A549 (cell line): ENCODE data around the gene MOB3C. TPM values are rescaled to one million over a fixed set of nuclear protein-coding genes. Genes with fewer than 3 reads are reported as not detected.

Experiments used
- ATAC-seq, 2 experiments: fragments of 200-7000 bp in 1 of 2; fragments of >200 bp in 1 of 2; cut with Nextera tagmentation in 1 of 2; cut with Tn5 transposase in 1 of 2; 3 replicates each; pipeline versions ENCODE4 v1.8.0 to v1.9.1; 2018 to 2020; ENCODE audit warnings: mild to moderate bottlenecking in 1 of 2, moderate library complexity in 1 of 2
- CTCF ChIA-PET: fragments of 300-600 bp; sonication (Branson Sonifier 250); formaldehyde crosslinking; extraction: SDS; loops from one replicate; lab custom pipeline; 2021; ENCODE audit warnings: antibody characterized with exemption, inconsistent platforms; lab: Yijun Ruan, JAX
- POLR2A ChIA-PET: fragments of 350-600 bp; formaldehyde crosslinking; extraction: SDS; loops from one replicate; lab custom pipeline; 2021; ENCODE audit warnings: antibody characterized with exemption, inconsistent platforms; lab: Yijun Ruan, JAX
- DNase-seq, 2 experiments: peaks; one replicate each; pipeline versions ENCODE4 v3.0.0 to v3.0.0-alpha.2; 2011 to 2016; ENCODE audit warnings: low read depth in 1 of 2, low spot score in 1 of 2
- FAIRE-seq: peaks from 2 replicates; lab custom pipeline; 2011; peaks lifted over from hg19 to GRCh38; lab: Jason Lieb, UNC
- H3K27ac ChIP-seq, 2 experiments: fragments of >200 bp; sonication (Bioruptor Twin); formaldehyde crosslinking; 3 replicates each; pipeline ENCODE4 v1.5.1; 2016 to 2017
- H3K4me1 ChIP-seq: fragments of >200 bp; sonication (Bioruptor Twin); formaldehyde crosslinking; 3 replicates; pipeline ENCODE4 v1.6.1; 2016
- H3K4me2 ChIP-seq: fragments of >200 bp; sonication (Bioruptor Twin); formaldehyde crosslinking; 3 replicates; pipeline ENCODE4 v1.6.1; 2016
- H3K4me3 ChIP-seq: fragments of >200 bp; sonication (Bioruptor Twin); formaldehyde crosslinking; 3 replicates; pipeline ENCODE4 v1.5.1; 2016
- H3K9me3 ChIP-seq: fragments of >200 bp; sonication (Bioruptor Twin); formaldehyde crosslinking; 3 replicates; pipeline ENCODE4 v1.6.1; 2016
- CEBPB ChIP-seq, 2 experiments: fragments of >200 bp in 1 of 2; sonication (Bioruptor Twin) in 1 of 2; formaldehyde crosslinking in 1 of 2; IDR thresholded peaks; 2 replicates each; pipeline ENCODE4 v1.6.1; 2012 to 2016
- CHD4 ChIP-seq: fragments of 200-600 bp; sonication (generic); IDR thresholded peaks from 2 replicates; pipeline ENCODE4 v1.6.1; 2016; ENCODE audit warnings: antibody characterized with exemption, mild to moderate bottlenecking, borderline replicate concordance
- EHF ChIP-seq: fragments of 250-450 bp; sonication (Bioruptor Pico); IDR thresholded peaks from 2 replicates; pipeline ENCODE4 v1.5.0; 2020; ENCODE audit warnings: mild to moderate bottlenecking
- EHMT2 ChIP-seq: fragments of 200-600 bp; sonication (generic); IDR thresholded peaks from 2 replicates; pipeline ENCODE4 v1.6.1; 2016; ENCODE audit warnings: antibody characterized with exemption, low read depth, mild to moderate bottlenecking, moderate library complexity
- EP300 ChIP-seq, 2 experiments: fragments of >200 bp; sonication (Bioruptor Twin); formaldehyde crosslinking; IDR thresholded peaks; 2 replicates in 1 of 2; 3 replicates in 1 of 2; pipeline ENCODE4 v1.6.1; 2016 to 2017
- FOSB ChIP-seq: fragments of 250-450 bp; sonication (Bioruptor Pico); IDR thresholded peaks from 2 replicates; pipeline ENCODE4 v1.5.0; 2020; ENCODE audit warnings: mild to moderate bottlenecking, moderate library complexity
- FOXS1 ChIP-seq: fragments of 250-450 bp; sonication (Bioruptor Pico); IDR thresholded peaks from 2 replicates; pipeline ENCODE4 v1.5.0; 2020; ENCODE audit warnings: mild to moderate bottlenecking, moderate library complexity
- GATA3 ChIP-seq: IDR thresholded peaks from 2 replicates; pipeline ENCODE4 v1.6.1; 2012; ENCODE audit warnings: borderline replicate concordance
- HEYL ChIP-seq: fragments of 250-450 bp; sonication (Bioruptor Pico); IDR thresholded peaks from 2 replicates; pipeline ENCODE4 v1.8.0; 2021; ENCODE audit warnings: mild to moderate bottlenecking, moderate library complexity
- HOXA7 ChIP-seq: fragments of 250-450 bp; sonication (Bioruptor Pico); IDR thresholded peaks from 2 replicates; pipeline ENCODE4 v1.5.0; 2020; ENCODE audit warnings: mild to moderate bottlenecking, moderate library complexity
- HOXB5 ChIP-seq: fragments of 250-450 bp; sonication (Bioruptor Pico); IDR thresholded peaks from 2 replicates; pipeline ENCODE4 v1.5.0; 2020; ENCODE audit warnings: mild to moderate bottlenecking, moderate library complexity
- JUNB ChIP-seq: fragments of >200 bp; sonication (Bioruptor Twin); formaldehyde crosslinking; IDR thresholded peaks from 2 replicates; pipeline ENCODE4 v1.6.1; 2016
- KDM1A ChIP-seq: fragments of 200-600 bp; sonication (generic); IDR thresholded peaks from 2 replicates; pipeline ENCODE4 v1.6.1; 2016; ENCODE audit warnings: low read depth, mild to moderate bottlenecking
- MYC ChIP-seq: IDR thresholded peaks from 2 replicates; pipeline ENCODE4 v1.6.1; 2012; ENCODE audit warnings: mild to moderate bottlenecking, inconsistent platforms, low read length, improper control_type of control experiment, borderline replicate concordance
- PHF8 ChIP-seq: fragments of 200-600 bp; sonication (generic); IDR thresholded peaks from 2 replicates; pipeline ENCODE4 v1.6.1; 2016; ENCODE audit warnings: low read depth, mild to moderate bottlenecking, antibody characterized with exemption, moderate library complexity, borderline replicate concordance
- POLR2A ChIP-seq: IDR thresholded peaks from 2 replicates; pipeline ENCODE4 v1.6.1; 2012; ENCODE audit warnings: mild to moderate bottlenecking, low read length
- RAD21 ChIP-seq, 2 experiments: fragments of >200 bp in 1 of 2; sonication (Bioruptor Twin) in 1 of 2; formaldehyde crosslinking in 1 of 2; IDR thresholded peaks in 1 of 2; conservative IDR thresholded peaks in 1 of 2; 2 replicates in 1 of 2; 3 replicates in 1 of 2; pipeline ENCODE4 v1.6.1; 2012 to 2018; ENCODE audit warnings: inconsistent platforms in 1 of 2
- RFX5 ChIP-seq: fragments of 450-650 bp; IDR thresholded peaks from 2 replicates; pipeline ENCODE4 v1.7.1; 2014; ENCODE audit warnings: antibody characterized with exemption, mild to moderate bottlenecking, moderate library complexity
- RNF2 ChIP-seq: fragments of 200-600 bp; sonication (generic); IDR thresholded peaks from 2 replicates; pipeline ENCODE4 v1.6.1; 2016; ENCODE audit warnings: low read depth, mild to moderate bottlenecking, antibody characterized with exemption, moderate library complexity, borderline replicate concordance
- TFCP2L1 ChIP-seq: fragments of 250-450 bp; sonication (Bioruptor Pico); IDR thresholded peaks from 2 replicates; pipeline ENCODE4 v1.5.0; 2021; ENCODE audit warnings: mild to moderate bottlenecking
- TP53 ChIP-seq: fragments of 250-450 bp; sonication (Bioruptor Pico); IDR thresholded peaks from 2 replicates; pipeline ENCODE4 v1.5.0; 2021; ENCODE audit warnings: mild to moderate bottlenecking, moderate library complexity
- polyA plus RNA-seq, 4 experiments: library from polyadenylated mRNA; depleted of rRNA in 3 of 4; stranded (reverse); fragments of >200 nt; fragmentation: RNase III in 1 of 4; extraction: RNeasy Plus Mini Kit Qiagen cat#74134 plus additional on column Dnase treatment in 1 of 4; gene quantifications; 2 replicates in 3 of 4; 3 replicates in 1 of 4; pipeline ENCODE4 v1.2.3, GENCODE V29; 2011 to 2017
- TF ChIP-seq, protein P1 (sequence below): fragments of >200 bp; sonication (Bioruptor Twin); formaldehyde crosslinking; IDR thresholded peaks from 3 replicates; pipeline ENCODE4 v1.5.1; 2016
- TF ChIP-seq, protein P2 (sequence below): IDR thresholded peaks from 2 replicates; pipeline ENCODE4 v1.6.1; 2012
- TF ChIP-seq, protein P3 (sequence below): fragments of 450-650 bp; IDR thresholded peaks from 2 replicates; pipeline ENCODE4 v1.6.1; 2014; ENCODE audit warnings: antibody characterized with exemption
- TF ChIP-seq, protein P4 (sequence below): IDR thresholded peaks from 2 replicates; pipeline ENCODE4 v1.6.1; 2012; ENCODE audit warnings: low read depth, borderline replicate concordance
- TF ChIP-seq, protein P5 (sequence below): fragments of 200-600 bp; sonication (generic); IDR thresholded peaks from 2 replicates; pipeline ENCODE4 v1.6.1; 2016; ENCODE audit warnings: antibody characterized with exemption, mild to moderate bottlenecking, moderate library complexity
- TF ChIP-seq, protein P6 (sequence below): fragments of >200 bp; sonication (Bioruptor Twin); formaldehyde crosslinking; IDR thresholded peaks from 3 replicates; pipeline ENCODE4 v1.6.1; 2016

MOB3C gene
- polyA plus RNA-seq, 2 of the 4 experiments (the other 2 are of a cell fraction), result 2.6 to 2.7 TPM

DNA sequence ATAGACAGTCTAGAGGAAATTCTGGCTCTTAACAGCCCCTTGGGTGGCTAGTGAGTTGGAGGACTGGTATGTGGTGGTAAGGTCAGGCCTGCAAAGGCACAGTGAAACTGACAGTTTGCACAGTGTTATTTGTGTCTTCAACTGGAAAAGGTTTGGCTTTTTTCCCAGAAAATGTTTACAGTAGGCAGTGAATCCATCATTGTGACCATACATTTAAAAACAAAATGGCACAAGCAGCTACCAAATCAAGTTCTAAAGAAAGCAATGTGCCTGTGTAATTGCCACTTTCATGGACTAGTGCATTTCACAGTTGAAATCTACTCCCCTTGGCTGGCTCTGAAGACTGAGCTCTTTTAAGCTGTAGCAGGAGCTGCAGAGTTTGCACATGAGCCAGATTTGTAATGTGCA lies 26.8 kb upstream of the MOB3C start:
- ChIA-PET CTCF (interaction anchor here (0.8 kb wide), 1 partner anchor 9 kb away, joined by 3 read pairs; no protein-coding TSS in a partner anchor), POLR2A (interaction anchor here (1.1 kb wide), 1 partner anchor 39 kb away, joined by 4 read pairs; the partner anchor contains the start of gene MKNK1)
- ATAC-seq, result peak; percentile 78 to 98
- H3K4me3 ChIP-seq, result no peak overlapping the region
- H3K9me3 ChIP-seq, result no peaks in the 10 kb centered on the region
- H3K27ac ChIP-seq, result peak overlapping the region; percentile 53 to 70; a peak in 5 of 6 replicates
- peak overlapping the region; percentile 67 for H3K4me2 ChIP-seq
- TF ChIP-seq, protein P1, sequence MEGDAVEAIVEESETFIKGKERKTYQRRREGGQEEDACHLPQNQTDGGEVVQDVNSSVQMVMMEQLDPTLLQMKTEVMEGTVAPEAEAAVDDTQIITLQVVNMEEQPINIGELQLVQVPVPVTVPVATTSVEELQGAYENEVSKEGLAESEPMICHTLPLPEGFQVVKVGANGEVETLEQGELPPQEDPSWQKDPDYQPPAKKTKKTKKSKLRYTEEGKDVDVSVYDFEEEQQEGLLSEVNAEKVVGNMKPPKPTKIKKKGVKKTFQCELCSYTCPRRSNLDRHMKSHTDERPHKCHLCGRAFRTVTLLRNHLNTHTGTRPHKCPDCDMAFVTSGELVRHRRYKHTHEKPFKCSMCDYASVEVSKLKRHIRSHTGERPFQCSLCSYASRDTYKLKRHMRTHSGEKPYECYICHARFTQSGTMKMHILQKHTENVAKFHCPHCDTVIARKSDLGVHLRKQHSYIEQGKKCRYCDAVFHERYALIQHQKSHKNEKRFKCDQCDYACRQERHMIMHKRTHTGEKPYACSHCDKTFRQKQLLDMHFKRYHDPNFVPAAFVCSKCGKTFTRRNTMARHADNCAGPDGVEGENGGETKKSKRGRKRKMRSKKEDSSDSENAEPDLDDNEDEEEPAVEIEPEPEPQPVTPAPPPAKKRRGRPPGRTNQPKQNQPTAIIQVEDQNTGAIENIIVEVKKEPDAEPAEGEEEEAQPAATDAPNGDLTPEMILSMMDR, result no peak
- TF ChIP-seq, protein P2, sequence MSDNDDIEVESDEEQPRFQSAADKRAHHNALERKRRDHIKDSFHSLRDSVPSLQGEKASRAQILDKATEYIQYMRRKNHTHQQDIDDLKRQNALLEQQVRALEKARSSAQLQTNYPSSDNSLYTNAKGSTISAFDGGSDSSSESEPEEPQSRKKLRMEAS, result 0 out of 2 replicates have a peak, but pooled peaks have one; percentile 15
- TF ChIP-seq EHF (CRISPR knock-in tag) (no peak), EP300 (IDR thresholded peaks at IDR 0.05) (no peak), HOXB5 (CRISPR knock-in tag) (0 out of 2 replicates have a peak, but pooled peaks have one; percentile 57), POLR2A (no peak), KDM1A (no peak), FOSB (CRISPR knock-in tag) (no peak), CEBPB (IDR thresholded peaks at IDR 0.05) (no peak), MYC (no peak), EHMT2 (peak; percentile 73; the same call in 1 of the 2 replicates), TFCP2L1 (CRISPR knock-in tag) (no peak), PHF8 (no peak), RNF2 (no peak), GATA3 (peak; percentile 19; the same call in 1 of the 2 replicates), RAD21 (conservative IDR thresholded peaks at IDR 0.05 in 1 of 2, IDR thresholded peaks at IDR 0.05 in 1 of 2) (no peak), CHD4 (no peak), TP53 (CRISPR knock-in tag) (no peak), RFX5 (no peak), HOXA7 (no peak), HEYL (no peak), FOXS1 (CRISPR knock-in tag) (no peak), JUNB (0 out of 2 replicates have a peak, but pooled peaks have one; percentile 19)
- TF ChIP-seq, protein P3, sequence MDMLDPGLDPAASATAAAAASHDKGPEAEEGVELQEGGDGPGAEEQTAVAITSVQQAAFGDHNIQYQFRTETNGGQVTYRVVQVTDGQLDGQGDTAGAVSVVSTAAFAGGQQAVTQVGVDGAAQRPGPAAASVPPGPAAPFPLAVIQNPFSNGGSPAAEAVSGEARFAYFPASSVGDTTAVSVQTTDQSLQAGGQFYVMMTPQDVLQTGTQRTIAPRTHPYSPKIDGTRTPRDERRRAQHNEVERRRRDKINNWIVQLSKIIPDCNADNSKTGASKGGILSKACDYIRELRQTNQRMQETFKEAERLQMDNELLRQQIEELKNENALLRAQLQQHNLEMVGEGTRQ, result no peak
- TF ChIP-seq, protein P4, sequence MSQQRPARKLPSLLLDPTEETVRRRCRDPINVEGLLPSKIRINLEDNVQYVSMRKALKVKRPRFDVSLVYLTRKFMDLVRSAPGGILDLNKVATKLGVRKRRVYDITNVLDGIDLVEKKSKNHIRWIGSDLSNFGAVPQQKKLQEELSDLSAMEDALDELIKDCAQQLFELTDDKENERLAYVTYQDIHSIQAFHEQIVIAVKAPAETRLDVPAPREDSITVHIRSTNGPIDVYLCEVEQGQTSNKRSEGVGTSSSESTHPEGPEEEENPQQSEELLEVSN, result no peak
- TF ChIP-seq, protein P5, sequence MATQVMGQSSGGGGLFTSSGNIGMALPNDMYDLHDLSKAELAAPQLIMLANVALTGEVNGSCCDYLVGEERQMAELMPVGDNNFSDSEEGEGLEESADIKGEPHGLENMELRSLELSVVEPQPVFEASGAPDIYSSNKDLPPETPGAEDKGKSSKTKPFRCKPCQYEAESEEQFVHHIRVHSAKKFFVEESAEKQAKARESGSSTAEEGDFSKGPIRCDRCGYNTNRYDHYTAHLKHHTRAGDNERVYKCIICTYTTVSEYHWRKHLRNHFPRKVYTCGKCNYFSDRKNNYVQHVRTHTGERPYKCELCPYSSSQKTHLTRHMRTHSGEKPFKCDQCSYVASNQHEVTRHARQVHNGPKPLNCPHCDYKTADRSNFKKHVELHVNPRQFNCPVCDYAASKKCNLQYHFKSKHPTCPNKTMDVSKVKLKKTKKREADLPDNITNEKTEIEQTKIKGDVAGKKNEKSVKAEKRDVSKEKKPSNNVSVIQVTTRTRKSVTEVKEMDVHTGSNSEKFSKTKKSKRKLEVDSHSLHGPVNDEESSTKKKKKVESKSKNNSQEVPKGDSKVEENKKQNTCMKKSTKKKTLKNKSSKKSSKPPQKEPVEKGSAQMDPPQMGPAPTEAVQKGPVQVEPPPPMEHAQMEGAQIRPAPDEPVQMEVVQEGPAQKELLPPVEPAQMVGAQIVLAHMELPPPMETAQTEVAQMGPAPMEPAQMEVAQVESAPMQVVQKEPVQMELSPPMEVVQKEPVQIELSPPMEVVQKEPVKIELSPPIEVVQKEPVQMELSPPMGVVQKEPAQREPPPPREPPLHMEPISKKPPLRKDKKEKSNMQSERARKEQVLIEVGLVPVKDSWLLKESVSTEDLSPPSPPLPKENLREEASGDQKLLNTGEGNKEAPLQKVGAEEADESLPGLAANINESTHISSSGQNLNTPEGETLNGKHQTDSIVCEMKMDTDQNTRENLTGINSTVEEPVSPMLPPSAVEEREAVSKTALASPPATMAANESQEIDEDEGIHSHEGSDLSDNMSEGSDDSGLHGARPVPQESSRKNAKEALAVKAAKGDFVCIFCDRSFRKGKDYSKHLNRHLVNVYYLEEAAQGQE, result no peak
- TF ChIP-seq, protein P6, sequence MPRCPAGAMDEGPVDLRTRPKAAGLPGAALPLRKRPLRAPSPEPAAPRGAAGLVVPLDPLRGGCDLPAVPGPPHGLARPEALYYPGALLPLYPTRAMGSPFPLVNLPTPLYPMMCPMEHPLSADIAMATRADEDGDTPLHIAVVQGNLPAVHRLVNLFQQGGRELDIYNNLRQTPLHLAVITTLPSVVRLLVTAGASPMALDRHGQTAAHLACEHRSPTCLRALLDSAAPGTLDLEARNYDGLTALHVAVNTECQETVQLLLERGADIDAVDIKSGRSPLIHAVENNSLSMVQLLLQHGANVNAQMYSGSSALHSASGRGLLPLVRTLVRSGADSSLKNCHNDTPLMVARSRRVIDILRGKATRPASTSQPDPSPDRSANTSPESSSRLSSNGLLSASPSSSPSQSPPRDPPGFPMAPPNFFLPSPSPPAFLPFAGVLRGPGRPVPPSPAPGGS, result no peak
- peak; percentile 86 for FAIRE-seq
- peaks cover 38% of the 10 kb centered on the region for H3K4me1 ChIP-seq
- peak in 1 of 2 experiments; percentile 70 for DNase-seq
